ENCODE data around the gene CCNL1.
"Not testable (repeated sequence)": the region's sequence is repeated elsewhere in the genome, so short reads cannot be mapped to it uniquely, and the experiment has no call there.

Gene CCNL1

DNA sequence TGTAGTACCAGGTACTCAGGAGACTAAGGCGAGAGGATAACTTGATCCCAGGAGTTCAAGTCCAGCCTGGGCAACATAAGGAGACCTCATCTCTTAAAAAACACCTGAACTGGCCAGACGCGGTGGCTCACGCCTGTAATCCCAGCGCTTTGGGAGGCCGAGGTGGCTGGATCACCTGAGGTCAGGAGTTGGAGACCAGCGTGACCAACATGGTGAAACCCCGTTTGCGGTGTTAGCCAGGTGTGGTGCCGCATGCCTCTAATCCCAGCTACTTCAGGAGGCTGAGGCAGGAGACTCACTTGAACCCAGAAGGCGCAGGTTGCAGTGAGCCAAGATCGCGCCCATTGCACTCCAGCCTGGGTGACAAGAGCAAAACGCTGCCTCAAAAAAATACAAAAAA, 13.4 kb upstream of the CCNL1 start:
- DNase-seq (ENCODE audit: insufficient read length, low spot score); FAIRE-seq: not testable (repeated sequence)

DNA sequence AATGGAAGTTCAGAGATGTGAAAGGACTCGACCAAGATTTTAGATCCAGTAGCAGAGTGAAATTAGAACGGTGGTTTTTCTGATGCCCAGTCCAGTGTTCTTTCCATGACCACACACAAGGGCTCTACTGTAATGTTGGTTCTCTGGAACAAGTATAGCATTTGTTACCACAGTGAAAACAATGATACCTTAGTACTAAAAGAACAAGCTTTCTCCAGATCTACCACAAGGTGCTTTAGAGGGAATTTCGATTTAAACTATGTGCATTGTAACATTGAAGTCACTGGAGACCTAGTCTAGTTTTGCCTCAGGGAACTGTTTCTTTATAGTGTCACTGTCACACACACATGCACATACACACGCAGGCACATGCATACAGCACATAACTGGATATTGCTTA, 12.8 kb upstream of the CCNL1 start:
- DNase-seq (ENCODE audit: insufficient read length, low spot score) (no peak), FAIRE-seq (no peak)

DNA sequence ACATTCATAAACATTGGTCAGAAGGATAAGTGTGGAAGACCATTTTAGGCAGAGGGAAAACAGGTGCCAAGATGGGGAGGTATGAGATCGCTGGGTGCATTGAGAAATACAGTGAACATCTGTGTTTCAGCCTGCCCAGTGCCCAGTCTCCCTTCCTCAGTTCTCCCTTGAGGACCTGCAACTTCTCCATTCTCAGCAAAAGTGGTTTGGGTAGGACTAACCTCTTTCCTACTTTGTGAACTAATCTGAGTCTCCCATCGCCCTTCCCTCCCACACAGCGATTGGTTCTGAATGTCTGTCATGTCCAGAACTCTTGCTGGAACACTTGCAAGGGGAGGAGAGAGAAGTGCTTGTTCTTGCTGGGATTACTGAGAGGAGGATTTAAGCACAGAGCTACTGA, 10.9 kb upstream of the CCNL1 start:
- no peak for DNase-seq (ENCODE audit: insufficient read length, low spot score)
- no peak for FAIRE-seq

DNA sequence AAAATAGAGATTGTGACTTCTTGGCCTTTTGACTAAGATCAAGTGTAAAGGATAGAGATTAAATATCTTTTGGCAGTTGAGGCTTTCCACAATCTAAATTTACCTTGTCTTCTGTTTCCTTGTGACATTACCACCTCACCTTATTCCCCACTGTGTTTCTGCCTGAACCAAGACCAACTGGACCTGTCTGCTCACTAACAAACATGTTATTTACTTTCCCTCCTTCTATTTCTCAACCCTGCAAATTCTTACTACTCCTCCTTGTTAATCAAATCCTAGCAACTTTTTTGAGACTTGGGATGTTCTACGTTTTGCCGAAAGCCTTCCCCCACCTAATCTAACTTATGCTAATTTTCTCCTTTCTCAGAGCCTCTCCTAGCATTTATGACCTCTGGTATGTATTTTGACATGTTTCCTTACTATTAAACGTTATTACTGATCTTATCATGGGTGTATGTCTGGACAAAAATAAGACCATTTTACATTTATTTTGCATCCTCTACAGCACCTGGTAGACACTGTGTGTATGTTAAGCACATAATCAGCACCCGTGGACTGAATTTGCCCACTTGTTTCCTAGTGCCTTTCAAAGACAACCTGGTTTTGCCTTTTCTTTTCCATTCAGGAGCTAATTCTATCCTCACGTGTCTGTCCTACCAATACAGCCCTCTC, 7.6 kb upstream of the CCNL1 start:
- FAIRE-seq (no peak), DNase-seq (ENCODE audit: insufficient read length, low spot score) (no peak)

DNA sequence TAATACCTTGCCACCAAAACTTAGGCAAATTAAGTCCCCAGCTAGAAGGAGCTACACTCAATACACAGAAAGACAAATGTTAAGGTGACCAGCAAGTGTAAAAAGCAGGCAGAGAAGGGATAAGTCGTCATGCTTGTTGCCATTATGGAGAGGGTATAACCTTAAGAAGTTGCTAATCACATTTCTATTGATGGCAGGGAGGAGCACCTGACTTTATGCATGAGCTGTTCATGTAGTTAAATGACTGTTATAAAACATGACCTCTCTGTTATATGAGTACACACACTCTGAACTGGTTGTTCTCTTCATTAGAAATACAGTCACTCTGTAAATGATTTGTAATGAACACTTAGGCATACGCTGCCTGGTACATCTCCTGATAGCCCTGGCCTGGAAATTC, 6.6 kb upstream of the CCNL1 start:
- FAIRE-seq = peak; percentile 71
- DNase-seq (ENCODE audit: insufficient read length, low spot score) = no peak

DNA sequence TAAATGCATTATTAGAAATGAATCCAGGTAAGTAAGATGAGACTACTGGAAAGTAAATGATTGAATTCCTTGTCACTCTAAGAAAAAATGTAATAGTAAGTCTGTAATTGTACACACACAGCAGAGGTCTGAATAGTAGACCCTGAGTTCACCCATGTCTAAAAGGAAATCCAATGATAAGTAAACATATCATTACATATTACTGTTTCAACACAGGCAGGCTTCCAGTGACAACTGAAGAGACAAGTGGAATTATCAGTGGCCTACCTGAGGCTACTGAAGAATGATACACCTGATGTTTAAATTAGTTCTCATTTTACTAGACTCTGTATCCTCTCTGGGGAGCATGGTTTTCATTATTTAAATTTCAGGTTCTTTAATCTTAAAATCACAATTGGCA, 6.2 kb upstream of the CCNL1 start:
- FAIRE-seq (no peak), DNase-seq (ENCODE audit: insufficient read length, low spot score) (no peak)

DNA sequence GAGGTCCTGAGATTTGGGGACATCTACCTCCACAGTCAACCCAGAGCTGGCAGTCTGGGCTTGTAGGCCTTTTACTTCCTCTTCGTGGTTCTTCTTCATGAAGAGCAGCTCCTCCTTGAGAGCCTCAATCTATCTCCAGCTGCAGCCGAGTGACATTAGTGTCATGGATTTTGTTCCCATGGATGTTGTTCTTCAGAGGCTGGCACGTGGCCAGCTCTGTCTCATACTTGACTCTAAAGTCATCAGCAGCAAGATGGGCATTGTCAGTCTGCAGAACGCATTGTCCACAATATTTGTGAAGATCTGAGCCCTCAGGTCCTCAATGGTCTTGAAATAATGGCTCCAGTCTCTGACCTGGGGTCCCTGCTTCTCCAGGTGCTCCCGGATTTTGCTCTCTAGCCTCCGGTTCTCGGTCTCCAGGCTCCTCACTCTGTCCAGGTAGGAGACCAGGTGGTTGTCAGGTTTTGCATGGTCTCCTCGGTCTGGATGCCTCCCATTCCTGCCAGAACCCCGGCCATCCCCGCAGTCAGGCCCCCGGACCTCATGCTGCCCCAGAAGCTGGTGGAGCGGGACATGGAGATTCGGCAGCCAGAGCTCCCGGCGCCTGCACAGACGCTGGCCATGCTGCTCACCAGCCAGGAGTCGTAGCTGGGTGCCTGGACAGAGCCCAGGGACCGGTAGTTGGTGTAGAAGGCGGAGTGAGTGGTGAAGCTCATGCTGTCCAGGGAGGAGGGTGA, 3.4 kb upstream of the CCNL1 start:
- FAIRE-seq = no peak
- DNase-seq (ENCODE audit: insufficient read length, low spot score) = no peak

DNA sequence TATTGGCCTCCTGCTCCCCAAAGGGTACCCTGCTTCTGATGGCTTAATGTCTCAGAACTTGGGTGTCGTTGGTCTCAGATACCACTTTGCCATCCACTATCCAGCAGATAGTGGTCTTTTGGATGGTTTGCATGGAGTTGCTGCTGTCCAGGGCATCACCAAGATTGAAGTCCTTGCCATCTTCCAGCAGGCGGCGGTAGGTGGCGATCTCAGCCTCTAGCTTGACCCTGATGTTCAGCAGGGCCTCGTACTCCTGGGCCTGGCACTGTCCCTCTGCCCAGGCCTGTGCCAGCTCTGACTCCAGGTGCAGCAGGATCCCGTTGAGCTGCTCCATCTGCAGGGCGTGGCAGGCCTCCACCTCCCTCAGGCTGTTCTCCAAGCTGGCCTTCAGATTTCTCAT, 2.7 kb upstream of the CCNL1 start:
- not testable (repeated sequence) for FAIRE-seq; DNase-seq (ENCODE audit: insufficient read length, low spot score)

DNA sequence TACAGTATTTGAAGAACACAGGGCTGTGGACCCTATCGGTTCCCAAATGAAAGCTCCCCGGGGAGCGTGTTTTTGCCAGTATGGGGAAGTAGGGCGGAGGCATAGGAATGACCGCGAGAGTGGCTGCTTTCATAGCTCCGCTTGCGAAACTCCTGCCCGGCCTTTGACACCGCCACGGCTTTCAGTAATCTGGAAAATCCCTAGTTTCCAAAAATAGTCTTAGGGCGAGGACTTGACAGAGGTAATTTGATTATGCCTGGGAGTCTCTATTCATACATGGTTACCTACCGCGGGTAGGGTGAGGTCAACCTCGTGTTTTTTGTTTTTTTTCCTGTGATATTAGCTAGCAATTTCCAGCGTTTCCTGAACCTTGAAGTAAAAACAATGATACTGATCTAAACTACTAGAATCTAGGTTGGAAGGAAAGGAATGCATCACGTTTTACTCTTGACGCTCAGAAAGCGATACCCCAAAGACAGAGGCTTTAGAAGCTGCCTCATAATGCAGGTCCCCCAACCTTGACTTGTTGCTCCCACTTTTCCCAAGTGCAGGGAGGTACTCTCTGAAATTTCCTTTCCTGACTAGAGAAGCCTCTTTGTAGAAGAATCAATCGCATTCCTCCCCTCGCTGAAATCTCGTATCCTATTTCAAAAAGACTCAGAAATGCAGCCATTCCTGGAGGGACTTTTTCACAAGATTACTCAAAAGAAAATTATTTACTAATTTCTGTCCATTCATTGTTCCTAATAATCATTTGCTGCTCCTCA, 894 bp upstream of the CCNL1 start:
- DNase-seq (ENCODE audit: insufficient read length, low spot score) (no peak), FAIRE-seq (no peak)

DNA sequence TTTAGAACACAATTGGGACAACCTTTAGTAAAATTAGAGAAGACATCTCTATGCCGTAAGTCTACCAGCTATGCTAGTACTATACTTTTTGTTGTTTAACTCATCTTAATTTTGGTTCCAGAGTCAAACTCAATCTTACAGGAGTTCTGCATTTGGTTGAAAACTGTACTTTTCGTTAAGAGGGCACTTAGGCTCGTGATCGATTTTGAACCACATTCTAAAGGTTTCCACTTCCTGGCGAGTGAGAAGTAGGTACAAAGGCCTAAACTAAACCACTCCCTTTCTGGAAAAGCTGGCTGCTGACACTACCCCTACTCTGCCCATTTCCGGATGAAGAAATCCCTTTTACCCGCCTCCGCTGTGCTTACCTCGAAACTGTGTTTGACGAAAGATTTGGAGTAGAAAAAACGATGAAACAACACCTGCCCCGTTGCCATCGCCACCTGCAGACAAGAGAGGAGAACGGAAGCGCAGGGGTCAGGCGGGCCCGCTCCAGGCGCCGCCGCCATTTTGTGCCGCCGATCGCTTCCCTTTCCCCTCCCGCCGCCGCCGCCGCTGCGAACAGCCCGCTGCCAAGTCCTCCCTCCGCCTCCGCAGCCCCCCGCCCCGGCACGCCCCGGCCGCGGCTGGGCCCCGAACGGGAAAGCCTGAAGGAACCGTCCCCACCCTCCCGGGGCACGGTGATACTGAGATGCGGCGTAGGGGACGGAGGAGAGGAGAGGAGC, 748 bp downstream of the CCNL1 start:
- FAIRE-seq (peak; percentile 81), DNase-seq (ENCODE audit: insufficient read length, low spot score) (no peak)

DNA sequence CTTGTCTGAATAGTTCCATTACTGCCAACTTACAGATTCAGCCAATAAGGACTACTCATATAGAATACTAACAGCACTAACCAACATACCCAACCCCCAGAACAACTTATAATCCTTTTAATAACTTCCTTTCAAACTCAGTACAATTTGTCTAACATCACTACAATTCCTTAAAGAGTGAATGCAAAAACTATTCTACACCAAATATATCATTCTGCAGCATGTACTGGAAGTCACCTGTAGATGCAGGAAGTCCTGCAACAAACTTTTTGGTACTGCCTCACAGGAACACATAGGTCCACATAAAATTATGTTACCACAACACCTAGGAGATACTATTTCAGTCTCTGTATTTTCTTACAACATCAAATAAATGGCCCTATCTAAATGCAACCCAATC, 2.1 kb downstream of the CCNL1 start:
- FAIRE-seq (no peak), DNase-seq (ENCODE audit: insufficient read length, low spot score) (no peak)

DNA sequence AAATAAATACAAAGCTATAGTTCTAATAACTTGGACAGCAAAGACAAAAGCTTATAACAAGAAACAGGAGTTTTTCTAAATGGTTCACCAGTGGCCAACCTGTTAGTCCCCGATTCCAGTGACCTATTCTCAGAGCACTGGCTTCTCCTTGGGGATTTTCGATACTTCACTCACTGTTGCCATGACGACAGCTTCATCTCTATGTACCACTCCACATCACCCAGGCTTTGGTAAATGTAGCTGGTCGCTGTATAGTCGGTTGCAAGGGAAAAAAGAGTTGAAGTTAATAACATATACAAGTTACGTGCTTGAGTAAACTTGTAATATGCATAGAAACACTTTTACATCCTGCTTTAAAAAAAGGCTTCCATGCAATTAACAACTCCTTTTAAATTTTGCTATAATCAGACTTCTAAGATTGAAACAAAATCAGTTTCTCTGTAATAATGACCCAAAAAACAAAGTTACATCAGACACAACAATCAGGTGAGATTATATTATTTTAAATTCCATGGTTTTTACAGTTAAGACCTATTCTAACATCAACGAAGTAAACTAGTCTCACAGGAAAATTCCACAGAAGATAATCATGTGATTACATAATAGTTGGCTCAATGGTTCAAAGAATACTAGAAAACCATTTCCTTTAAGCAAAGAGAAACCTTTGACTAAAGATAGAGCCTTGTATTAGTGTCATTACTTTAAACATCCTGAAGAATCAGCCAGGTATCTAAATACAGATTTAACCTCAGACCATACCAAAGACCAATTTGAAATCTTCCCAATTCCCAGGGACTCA, 2.9 kb downstream of the CCNL1 start:
- peak; percentile 31 for FAIRE-seq
- no peak for DNase-seq (ENCODE audit: insufficient read length, low spot score)

DNA sequence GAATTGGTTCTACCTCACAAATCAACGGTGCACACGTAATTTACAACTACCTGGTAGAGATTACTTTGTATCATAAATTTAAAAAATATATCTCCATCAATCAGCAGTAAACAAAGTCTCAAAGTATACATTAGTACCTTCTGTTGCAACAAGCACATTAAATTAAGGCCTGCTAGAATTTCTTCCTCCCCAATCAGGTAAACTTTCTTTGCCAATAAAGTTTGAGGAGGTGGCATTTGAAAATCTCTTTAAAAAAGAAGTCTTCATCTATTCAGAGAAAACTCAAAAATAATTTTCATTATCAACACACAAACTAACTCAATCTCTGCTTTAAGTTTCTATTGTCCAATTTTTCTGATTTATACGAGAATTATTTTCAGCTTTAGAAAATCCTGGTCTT, 4.4 kb downstream of the CCNL1 start:
- no peak for FAIRE-seq
- DNase-seq (ENCODE audit: insufficient read length, low spot score) = no peak

DNA sequence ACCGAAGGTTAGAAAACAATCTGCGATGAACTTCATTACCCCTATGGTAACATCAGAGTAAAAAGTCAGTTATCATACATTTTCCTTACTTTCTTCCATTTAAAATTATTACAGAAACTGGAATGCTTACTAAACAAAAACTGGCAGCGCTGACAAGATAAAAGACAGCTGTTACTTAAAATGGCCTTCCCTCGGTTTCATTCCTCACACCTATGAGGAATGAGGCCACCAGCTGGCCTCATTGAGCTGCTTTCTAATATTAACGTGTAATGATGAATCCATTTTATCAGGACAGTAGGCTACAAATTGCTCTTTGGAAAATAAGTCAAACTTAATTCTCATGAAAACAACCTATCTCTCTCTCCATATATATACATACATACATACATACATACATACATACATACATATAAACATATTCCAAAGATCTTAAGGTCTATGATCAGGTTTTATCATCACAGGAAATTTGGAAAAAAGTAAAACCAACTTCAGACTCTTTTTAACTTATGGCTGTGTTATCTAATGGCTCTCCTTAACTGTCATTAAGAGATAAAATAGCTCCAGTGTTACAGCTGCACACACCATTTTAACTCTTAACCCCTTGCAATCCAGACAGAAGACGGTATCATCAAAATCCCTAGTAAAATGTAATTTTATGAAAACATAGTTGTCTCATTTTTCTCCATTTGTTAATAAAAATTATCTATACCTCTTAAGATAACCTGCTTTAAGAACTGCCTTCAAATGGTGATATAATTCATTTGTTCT, 5.2 kb downstream of the CCNL1 start:
- FAIRE-seq (no peak), DNase-seq (ENCODE audit: insufficient read length, low spot score) (no peak)

DNA sequence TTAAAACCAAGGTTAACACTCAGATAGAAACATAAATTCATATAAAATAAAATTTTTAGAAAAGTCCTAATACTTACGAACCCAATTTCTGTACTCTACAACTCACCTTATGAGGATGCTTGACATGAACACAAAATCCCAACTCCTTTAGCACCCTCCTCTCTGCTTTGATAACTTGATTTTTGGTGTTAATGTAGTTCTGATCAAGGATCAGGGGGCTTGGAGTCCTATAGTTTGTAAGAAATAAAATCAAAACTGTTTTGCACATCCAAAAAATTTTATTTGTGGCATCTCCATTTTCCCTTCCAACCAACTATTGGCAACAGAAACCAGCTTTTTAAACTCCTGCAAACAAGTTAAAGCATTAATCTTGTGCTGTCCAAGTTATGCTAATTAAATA, 7.0 kb downstream of the CCNL1 start:
- DNase-seq (ENCODE audit: insufficient read length, low spot score) = no peak
- FAIRE-seq = no peak

DNA sequence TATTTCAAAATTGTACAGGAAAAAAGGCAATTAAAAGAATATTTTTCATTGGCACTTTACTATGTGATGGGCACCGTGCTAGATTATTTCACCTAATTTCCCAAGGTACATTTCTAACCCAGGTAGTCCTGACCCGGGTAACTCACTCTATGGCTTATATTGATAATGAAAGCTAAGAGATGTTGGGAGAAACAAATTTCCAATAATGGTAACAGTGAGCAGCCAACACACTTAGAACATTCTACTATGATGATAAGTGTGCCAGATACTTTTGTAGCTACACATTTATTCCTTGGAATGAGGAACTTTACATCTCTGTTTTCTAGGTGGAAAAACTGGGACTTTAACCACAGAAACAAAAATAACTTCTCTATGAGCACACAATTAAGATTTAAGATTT, 7.5 kb downstream of the CCNL1 start:
- no peak for DNase-seq (ENCODE audit: insufficient read length, low spot score)
- no peak for FAIRE-seq

DNA sequence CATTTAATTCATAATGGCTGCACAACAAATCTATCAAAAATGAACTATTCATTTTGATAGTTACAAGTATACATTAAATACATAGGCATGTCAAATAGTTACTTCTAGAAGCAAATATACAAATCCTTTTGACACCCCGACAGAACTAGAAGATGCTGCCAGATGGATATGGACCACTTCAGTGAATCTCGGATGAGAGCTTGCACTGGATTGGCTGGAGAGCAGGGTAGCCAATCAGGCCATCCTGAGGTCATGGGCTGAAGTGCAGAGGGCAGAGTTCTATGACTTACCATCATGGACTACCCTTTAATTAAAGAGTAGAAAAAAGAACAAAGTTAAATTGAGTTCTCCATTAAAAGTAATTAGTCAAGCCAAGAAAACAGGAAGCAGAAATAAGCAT, 8.3 kb downstream of the CCNL1 start:
- DNase-seq (ENCODE audit: insufficient read length, low spot score) (no peak), FAIRE-seq (no peak)

DNA sequence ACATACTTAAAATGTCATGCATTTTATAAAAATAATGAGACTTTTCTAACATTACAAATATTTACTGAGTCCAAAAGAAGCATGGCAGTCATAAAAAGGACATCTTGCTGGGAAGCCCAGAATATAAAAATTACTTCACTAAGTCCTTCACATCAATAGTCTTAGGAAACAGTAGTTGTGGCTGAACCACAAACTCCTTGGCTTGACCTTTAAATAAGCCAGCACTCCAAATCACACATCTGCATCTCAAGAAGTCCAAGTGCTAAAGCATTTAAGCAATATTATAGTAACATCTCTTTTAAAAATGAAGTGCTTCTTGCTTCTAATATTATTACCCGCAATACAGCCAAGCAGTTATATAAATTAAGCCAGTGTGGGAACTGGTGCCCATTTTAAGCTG, 8.8 kb downstream of the CCNL1 start:
- DNase-seq (ENCODE audit: insufficient read length, low spot score) (no peak), FAIRE-seq (no peak)

DNA sequence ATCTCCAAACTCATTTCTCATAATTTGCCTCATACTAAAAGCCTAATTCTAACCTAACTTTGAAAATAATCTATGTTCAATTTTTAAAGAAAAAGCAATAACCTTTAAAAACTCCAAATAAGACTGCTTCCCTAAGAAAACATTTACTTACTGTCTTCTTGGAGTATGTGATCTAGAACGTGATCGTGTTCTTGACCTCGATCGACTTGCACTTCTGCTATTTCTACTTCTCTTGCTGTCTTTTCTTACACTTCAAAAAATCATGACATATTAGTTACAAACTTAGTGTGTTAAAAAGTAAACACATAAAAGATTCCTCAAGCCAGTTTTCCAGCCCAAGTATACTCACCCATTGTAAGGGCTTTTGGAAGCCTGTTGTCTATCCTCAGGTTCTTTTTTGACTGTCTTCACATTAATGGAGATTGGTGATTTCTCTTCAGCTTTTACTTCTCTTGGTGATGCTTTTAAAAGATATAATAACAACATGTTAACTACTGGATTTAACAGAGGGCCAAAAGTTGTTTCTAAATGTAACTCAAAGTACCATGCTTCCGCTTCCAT, 10.7 kb downstream of the CCNL1 start:
- no peak for DNase-seq (ENCODE audit: insufficient read length, low spot score)
- no peak for FAIRE-seq
